Gastrocnemius medialis (tissue), 4 donors: ENCODE data around the gene SNAPC2. TPM values are rescaled to one million over a fixed set of nuclear protein-coding genes. Genes with fewer than 3 reads are reported as not detected.

Experiments used
- ATAC-seq, 2 donors: fragments of 150-250 bp; one replicate each; pipeline ENCODE4 v1.9.1; 2016
- DNase-seq, 2 donors: peaks; one replicate each; pipeline ENCODE4 v3.0.0-alpha.2; 2019
- H3K27ac ChIP-seq, 4 donors: fragments of 200-600 bp; sonication (generic); 1 replicate in 1 of 4; 2 replicates in 3 of 4; pipeline ENCODE4 v1.5.1; 2016 to 2018; ENCODE audit warnings: mild to moderate bottlenecking in 2 of 4, moderate library complexity in 1 of 4
- H3K27me3 ChIP-seq, 3 donors: fragments of 200-600 bp; sonication (generic) in 2 of 3; 1 replicate in 1 of 3; 2 replicates in 2 of 3; pipeline versions ENCODE4 v1.5.1 to v1.6.0; 2016 to 2019; ENCODE audit warnings: mild to moderate bottlenecking in 1 of 3, moderate library complexity in 1 of 3
- H3K36me3 ChIP-seq, 2 donors: fragments of 200-600 bp; sonication (generic) in 1 of 2; one replicate each; pipeline ENCODE4 v1.5.1; 2017 to 2018
- H3K4me1 ChIP-seq, 2 donors: fragments of 200-600 bp; sonication (generic) in 1 of 2; one replicate each; pipeline ENCODE4 v1.5.1; 2016 to 2017; ENCODE audit warnings: mild to moderate bottlenecking in 2 of 2
- H3K4me3 ChIP-seq, 4 donors: fragments of 200-600 bp; sonication (generic) in 3 of 4; 1 replicate in 1 of 4; 2 replicates in 3 of 4; pipeline ENCODE4 v1.5.1; 2016 to 2019; ENCODE audit warnings: mild to moderate bottlenecking in 2 of 4
- H3K9me3 ChIP-seq, 3 donors: fragments of 200-600 bp; sonication (generic) in 2 of 3; 1 replicate in 1 of 3; 2 replicates in 2 of 3; pipeline ENCODE4 v1.5.1; 2016 to 2019
- CTCF ChIP-seq, 5 experiments: fragments of 450-650 bp in 3 of 5; fragments of 200-600 bp in 2 of 5; sonication (generic) in 2 of 5; IDR thresholded peaks in 4 of 5; conservative IDR thresholded peaks in 1 of 5; 1 replicate in 4 of 5; 2 replicates in 1 of 5; pipeline ENCODE4 v1.5.1; 2016 to 2019; ENCODE audit warnings: antibody characterized with exemption in 5 of 5, mild to moderate bottlenecking in 3 of 5, moderate library complexity in 3 of 5
- POLR2A ChIP-seq, 2 donors: fragments of 450-650 bp; IDR thresholded peaks; one replicate each; pipeline ENCODE4 v1.6.1; 2017; ENCODE audit warnings: antibody characterized with exemption in 2 of 2, mild to moderate bottlenecking in 2 of 2, moderate library complexity in 2 of 2
- in situ Hi-C, 4 donors: fragments of 200-750 bp; cut with MboI; loops; one replicate each; pipeline versions ENCODE4 v1.15.0 to v1.8.0; 2017; ENCODE audit warnings: low sequenced_read_pairs in 4 of 4
- intact Hi-C: fragments of 100-400 bp; cut with DNase I; formaldehyde crosslinking; loops from one replicate; pipeline ENCODE4 v1.15.1; 2023; ENCODE audit warnings: low total_unique reads
- total RNA-seq, 4 donors: library from RNA; depleted of rRNA; stranded (reverse); fragments of >200 nt; gene quantifications; one replicate each; pipeline versions ENCODE4 v1.1.0 to v1.2.3, GENCODE V29; 2016

The SNAPC2 gene
- total RNA-seq, 4 donors from 2014 or later, result 4.6 to 10.9 (median 7.1) TPM

DNA sequence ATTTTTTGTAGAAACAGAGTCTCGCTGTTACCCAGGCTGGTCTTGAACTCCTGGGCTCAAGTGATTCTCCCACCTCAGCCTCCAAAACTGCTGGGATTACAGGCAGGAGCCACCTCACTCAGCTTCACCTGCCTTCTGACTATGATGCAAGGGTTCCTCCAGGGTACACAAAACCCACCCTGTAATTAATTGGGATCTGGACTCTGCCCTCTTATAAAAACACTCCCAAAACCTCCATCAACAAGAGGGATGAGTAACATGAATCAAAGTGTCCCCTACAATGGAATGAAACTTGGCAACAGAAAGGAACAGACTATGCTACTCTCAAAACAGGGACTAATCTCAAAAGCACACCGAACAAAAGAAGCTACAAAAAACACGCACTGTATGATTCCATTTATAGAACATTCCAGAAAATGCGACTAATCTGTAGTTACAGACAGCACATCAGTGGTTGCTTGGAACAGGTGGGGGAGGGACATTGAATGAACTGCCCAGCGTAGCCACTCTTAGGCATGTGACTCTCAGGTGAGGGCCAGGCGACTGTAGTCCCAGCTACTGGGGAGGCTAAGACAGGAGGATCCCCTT lies 42.8 kb upstream of the SNAPC2 start:
- in situ Hi-C loops, result no loop called here

GRCh38 chr19:7879111-7879807 lies 40.9 kb upstream of the SNAPC2 start:
- in situ Hi-C loops, result no loop called here
- Histone ChIP-seq H3K36me3 (no peaks in the 10 kb centered on the region), H3K27ac (no peak overlapping the region), H3K27me3 (peaks cover 13 to 21% (median 16%) of the 10 kb centered on the region in 3 donors), H3K4me1 (no peaks in the 10 kb centered on the region), H3K4me3 (no peak overlapping the region), H3K9me3 (no peaks in the 10 kb centered on the region)
- ATAC-seq (no peak), DNase-seq (no peak)
- no peak for TF ChIP-seq POLR2A (IDR thresholded peaks at IDR 0.05)
- TF ChIP-seq CTCF (IDR thresholded peaks at IDR 0.05 in 4 of 5, conservative IDR thresholded peaks at IDR 0.05 in 1 of 5), result no peak
- intact Hi-C loops, result no loop called here

More for the DNA sequence above, 42.8 kb upstream of the SNAPC2 start:
- intact Hi-C loops, result no loop called here
- H3K27ac ChIP-seq, result no peak overlapping the region
- H3K36me3 ChIP-seq, result no peaks in the 10 kb centered on the region
- no peak for ATAC-seq
- no peak for DNase-seq
- peaks cover 30 to 38% (median 34%) of the 10 kb centered on the region in 3 donors for H3K27me3 ChIP-seq
- TF ChIP-seq POLR2A (IDR thresholded peaks at IDR 0.05) (no peak), CTCF (IDR thresholded peaks at IDR 0.05 in 4 of 5, conservative IDR thresholded peaks at IDR 0.05 in 1 of 5) (no peak)
- no peaks in the 10 kb centered on the region for H3K4me1 ChIP-seq
- no peaks in the 10 kb centered on the region for H3K9me3 ChIP-seq
- no peak overlapping the region for H3K4me3 ChIP-seq

DNA sequence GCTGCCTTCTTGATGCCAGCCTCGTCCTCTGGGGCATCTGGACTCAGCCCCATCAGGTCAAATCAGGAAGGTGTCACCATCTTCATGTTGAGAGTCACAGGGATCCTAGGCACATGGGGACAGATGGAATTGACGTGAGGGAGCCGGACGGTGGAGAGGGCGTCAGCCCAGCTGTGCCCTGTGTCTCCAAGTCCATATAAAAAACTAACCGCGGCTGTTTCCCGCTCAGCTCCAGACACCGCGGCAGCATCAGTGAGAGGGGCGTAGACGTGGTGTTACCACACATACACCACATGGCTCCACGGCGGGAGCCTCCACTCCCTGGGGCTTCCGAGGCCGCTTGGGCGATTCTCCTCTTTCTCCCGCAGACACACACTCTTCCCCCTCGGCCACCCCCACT lies 40.3 kb upstream of the SNAPC2 start:
- H3K27me3 ChIP-seq, result peaks cover 8 to 17% (median 11%) of the 10 kb centered on the region in 3 donors
- no peak overlapping the region for H3K27ac ChIP-seq
- H3K4me3 ChIP-seq, result no peak overlapping the region
- no peak for ATAC-seq
- in situ Hi-C loops (no loop called here), intact Hi-C loops (no loop called here)
- no peaks in the 10 kb centered on the region for H3K9me3 ChIP-seq
- no peak for DNase-seq
- no peaks in the 10 kb centered on the region for H3K36me3 ChIP-seq
- no peaks in the 10 kb centered on the region for H3K4me1 ChIP-seq
- TF ChIP-seq POLR2A (IDR thresholded peaks at IDR 0.05) (no peak), CTCF (IDR thresholded peaks at IDR 0.05 in 4 of 5, conservative IDR thresholded peaks at IDR 0.05 in 1 of 5) (no peak)

DNA sequence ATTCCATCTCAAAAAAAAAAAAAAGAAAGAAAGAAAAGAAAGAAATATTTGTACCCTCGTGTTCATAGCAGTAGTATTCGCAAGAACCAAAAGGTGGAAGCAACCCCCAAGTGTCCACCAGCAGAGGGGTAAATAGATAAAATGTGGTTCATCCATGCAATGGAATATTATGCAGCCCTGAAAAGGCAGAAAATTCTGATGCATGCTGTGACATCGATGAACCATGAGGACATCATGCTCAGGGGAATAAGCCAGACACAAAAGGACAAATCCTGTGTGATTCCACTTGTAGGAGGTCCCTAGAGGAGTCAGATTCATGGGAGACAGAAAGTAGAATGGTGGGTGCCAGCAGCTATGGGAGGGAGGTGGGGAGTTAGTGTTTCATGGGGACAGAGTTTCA lies 38.2 kb upstream of the SNAPC2 start:
- peaks cover 0 to 2% (median 0%) of the 10 kb centered on the region in 3 donors for H3K27me3 ChIP-seq
- H3K4me1 ChIP-seq, result no peaks in the 10 kb centered on the region
- H3K4me3 ChIP-seq, result no peak overlapping the region
- in situ Hi-C loops, result no loop called here
- no peaks in the 10 kb centered on the region for H3K36me3 ChIP-seq
- no peak overlapping the region for H3K27ac ChIP-seq
- DNase-seq, result no peak
- no peak for ATAC-seq
- H3K9me3 ChIP-seq, result no peaks in the 10 kb centered on the region
- intact Hi-C loops, result no loop called here
- TF ChIP-seq CTCF (IDR thresholded peaks at IDR 0.05 in 4 of 5, conservative IDR thresholded peaks at IDR 0.05 in 1 of 5) (no peak), POLR2A (IDR thresholded peaks at IDR 0.05) (no peak)
